ENCODE data around the gene SNURF. TPM values are rescaled to one million over a fixed set of nuclear protein-coding genes. Genes with fewer than 3 reads are reported as not detected.

Gene SNURF
- total and polyA plus RNA-seq, 2 donors (not counting 1 experiment from before 2014, with no cell fraction given): 9.6 to 33.1 TPM

GRCh38 chr15:24948495-24948894 lies 6.3 kb upstream of the SNURF start:
- H3K9me3 Mint-ChIP-seq (ENCODE audit: insufficient read depth): no peaks in the 10 kb centered on the region
- H3K4me1 Mint-ChIP-seq: no peaks in the 10 kb centered on the region
- ChIA-PET POLR2A (no interaction called here), CTCF (no interaction called here)
- TF ChIP-seq CTCF (IDR thresholded peaks at IDR 0.05): no peak
- no peak for TF ChIP-seq EZH2 (IDR thresholded peaks at IDR 0.05; ENCODE audit: borderline replicate concordance, insufficient read depth, low read depth, low read length, poor library complexity, severe bottlenecking)
- no peaks in the 10 kb centered on the region for H3K36me3 ChIP-seq (replicated peaks in 1 of 2; ENCODE audit: control extremely low read depth in 1 of 2, control insufficient read depth in 1 of 2, extremely low read depth in 1 of 2, insufficient read depth in 2 of 2, low read length in 1 of 2)
- H3K9ac ChIP-seq (ENCODE audit: low read length): no peak overlapping the region
- H3K4me1 ChIP-seq (ENCODE audit: control insufficient read depth in 2 of 2, insufficient read depth in 2 of 2, low read length in 2 of 2): no peaks in the 10 kb centered on the region
- H4K20me1 ChIP-seq (ENCODE audit: control insufficient read depth, insufficient read depth, low read length, poor library complexity, severe bottlenecking): no peaks in the 10 kb centered on the region
- no peaks in the 10 kb centered on the region for H3K27me3 Mint-ChIP-seq
- ATAC-seq (ENCODE audit: low read depth) (no peak), DNase-seq (no peak)
- no peak overlapping the region for H3K27ac Mint-ChIP-seq
- H3K79me2 ChIP-seq (ENCODE audit: control insufficient read depth, insufficient read depth, low read length): no peaks in the 10 kb centered on the region
- WGBS (ENCODE audit: insufficient coverage): no CpG with 5 or more reads among the region's 3 CpGs
- H3K27ac ChIP-seq (ENCODE audit: low read length in 2 of 2): no peak overlapping the region
- H2AFZ ChIP-seq (ENCODE audit: insufficient read depth, low read depth, low read length, poor library complexity, severe bottlenecking): no peak overlapping the region
- no peaks in the 10 kb centered on the region for H3K27me3 ChIP-seq (replicated peaks in 1 of 4; ENCODE audit: control extremely low read depth in 1 of 4, control insufficient read depth in 3 of 4, insufficient read depth in 4 of 4, low read length in 3 of 4)
- no peak overlapping the region for H3K4me3 ChIP-seq (ENCODE audit: control extremely low read depth in 1 of 5, extremely low read depth in 1 of 5, insufficient read depth in 1 of 5, low read depth in 2 of 5, low read length in 4 of 5)
- no peak overlapping the region for H3K4me2 ChIP-seq (replicated peaks; ENCODE audit: low read depth, low read length, poor library complexity, severe bottlenecking)
- peaks cover 0 to 6% (median 3%) of the 10 kb centered on the region in 3 donors for H3K9me3 ChIP-seq (ENCODE audit: control extremely low read depth in 1 of 3, control insufficient read depth in 2 of 3, insufficient read depth in 1 of 3, low read length in 2 of 3)
- no peak overlapping the region for H3K4me3 Mint-ChIP-seq
- intact Hi-C loops (cut with micrococcal nuclease): no loop called here

GRCh38 chr15:24955531-24955921 lies 739 bp downstream of the SNURF start:
- H3K27ac ChIP-seq (ENCODE audit: low read length in 2 of 2): peak overlapping the region; percentile 74
- peaks cover 11 to 18% of the 10 kb centered on the region in 2 donors for H3K4me1 ChIP-seq (ENCODE audit: control insufficient read depth in 2 of 2, insufficient read depth in 2 of 2, low read length in 2 of 2)
- TF ChIP-seq CTCF (IDR thresholded peaks at IDR 0.05) (no peak), EZH2 (IDR thresholded peaks at IDR 0.05; ENCODE audit: borderline replicate concordance, insufficient read depth, low read depth, low read length, poor library complexity, severe bottlenecking) (no peak)
- Mint-ChIP-seq H3K4me3 (peak overlapping the region; percentile 90), H3K27ac (peak overlapping the region; percentile 95), H3K27me3 (no peaks in the 10 kb centered on the region), H3K4me1 (peaks cover 29% of the 10 kb centered on the region), H3K9me3 (ENCODE audit: insufficient read depth) (peaks cover 3% of the 10 kb centered on the region)
- ATAC-seq (ENCODE audit: low read depth): peak; percentile 14
- H3K36me3 ChIP-seq (replicated peaks in 1 of 2; ENCODE audit: control extremely low read depth in 1 of 2, control insufficient read depth in 1 of 2, extremely low read depth in 1 of 2, insufficient read depth in 2 of 2, low read length in 1 of 2): peaks cover 0 to 2% of the 10 kb centered on the region in 2 experiments
- H2AFZ ChIP-seq (ENCODE audit: insufficient read depth, low read depth, low read length, poor library complexity, severe bottlenecking): peak overlapping the region; percentile 80
- ChIA-PET CTCF (no interaction called here), POLR2A (interaction anchor here (0.6 kb wide), 1 partner anchor 484 kb away, joined by 7 read pairs; no protein-coding TSS in a partner anchor)
- intact Hi-C loops (cut with micrococcal nuclease): loop anchor here (10.0 kb wide), 1 partner anchor 1129 kb away; no protein-coding TSS in a partner anchor
- H3K4me3 ChIP-seq (ENCODE audit: control extremely low read depth in 1 of 5, extremely low read depth in 1 of 5, insufficient read depth in 1 of 5, low read depth in 2 of 5, low read length in 4 of 5): peak overlapping the region; percentile 78 to 93 (median 81)
- H3K79me2 ChIP-seq (ENCODE audit: control insufficient read depth, insufficient read depth, low read length): peaks cover 55% of the 10 kb centered on the region
- peaks cover 1 to 38% (median 1%) of the 10 kb centered on the region in 3 donors for H3K9me3 ChIP-seq (ENCODE audit: control extremely low read depth in 1 of 3, control insufficient read depth in 2 of 3, insufficient read depth in 1 of 3, low read length in 2 of 3)
- H3K4me2 ChIP-seq (replicated peaks; ENCODE audit: low read depth, low read length, poor library complexity, severe bottlenecking): peak overlapping the region; percentile 59
- H3K9ac ChIP-seq (ENCODE audit: low read length): peak overlapping the region; percentile 72
- H4K20me1 ChIP-seq (ENCODE audit: control insufficient read depth, insufficient read depth, low read length, poor library complexity, severe bottlenecking): no peaks in the 10 kb centered on the region
- 36% methylated on average over 28 of the region's 31 CpGs for WGBS (ENCODE audit: insufficient coverage)
- H3K27me3 ChIP-seq (replicated peaks in 1 of 4; ENCODE audit: control extremely low read depth in 1 of 4, control insufficient read depth in 3 of 4, insufficient read depth in 4 of 4, low read length in 3 of 4): no peaks in the 10 kb centered on the region
- DNase-seq: no peak
